22Rv1 (cell line): ENCODE measurements around the gene RNF180.

Experiments used
- H3K27ac ChIP-seq: fragments of 450-650 bp; 2 replicates; pipeline ENCODE4 v1.5.1; 2017
- ZFX ChIP-seq: fragments of 450-650 bp; IDR thresholded peaks from 2 replicates; pipeline ENCODE4 v1.6.1; 2017; ENCODE audit warnings: antibody characterized with exemption, borderline replicate concordance
- TF ChIP-seq, protein P1 (sequence below): fragments of 450-650 bp; IDR thresholded peaks from 2 replicates; pipeline ENCODE4 v1.5.1; 2017; ENCODE audit warnings: mild to moderate bottlenecking

Gene RNF180

DNA sequence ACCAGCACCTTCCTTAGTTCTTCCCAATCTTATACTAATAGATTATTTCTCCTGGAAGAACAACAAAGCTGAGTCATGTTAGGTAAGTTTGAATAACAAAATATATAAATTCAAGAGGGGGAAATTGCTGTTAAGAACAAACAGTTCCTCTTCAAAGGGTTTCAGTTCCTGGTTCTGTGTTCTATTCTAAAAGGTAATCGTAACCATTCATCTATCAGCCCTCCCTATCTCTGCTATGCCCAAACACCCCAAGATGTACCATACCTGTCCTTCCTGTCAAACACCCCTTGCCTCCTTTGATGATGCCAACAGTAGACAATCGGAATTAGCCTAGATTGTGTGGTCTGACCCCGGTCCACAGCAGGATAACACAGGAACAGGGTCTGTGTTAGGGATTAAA, 4.2 kb upstream of the RNF180 start:
- H3K27ac ChIP-seq = no peak overlapping the region
- TF ChIP-seq, protein P1, sequence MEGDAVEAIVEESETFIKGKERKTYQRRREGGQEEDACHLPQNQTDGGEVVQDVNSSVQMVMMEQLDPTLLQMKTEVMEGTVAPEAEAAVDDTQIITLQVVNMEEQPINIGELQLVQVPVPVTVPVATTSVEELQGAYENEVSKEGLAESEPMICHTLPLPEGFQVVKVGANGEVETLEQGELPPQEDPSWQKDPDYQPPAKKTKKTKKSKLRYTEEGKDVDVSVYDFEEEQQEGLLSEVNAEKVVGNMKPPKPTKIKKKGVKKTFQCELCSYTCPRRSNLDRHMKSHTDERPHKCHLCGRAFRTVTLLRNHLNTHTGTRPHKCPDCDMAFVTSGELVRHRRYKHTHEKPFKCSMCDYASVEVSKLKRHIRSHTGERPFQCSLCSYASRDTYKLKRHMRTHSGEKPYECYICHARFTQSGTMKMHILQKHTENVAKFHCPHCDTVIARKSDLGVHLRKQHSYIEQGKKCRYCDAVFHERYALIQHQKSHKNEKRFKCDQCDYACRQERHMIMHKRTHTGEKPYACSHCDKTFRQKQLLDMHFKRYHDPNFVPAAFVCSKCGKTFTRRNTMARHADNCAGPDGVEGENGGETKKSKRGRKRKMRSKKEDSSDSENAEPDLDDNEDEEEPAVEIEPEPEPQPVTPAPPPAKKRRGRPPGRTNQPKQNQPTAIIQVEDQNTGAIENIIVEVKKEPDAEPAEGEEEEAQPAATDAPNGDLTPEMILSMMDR = no peak
- TF ChIP-seq ZFX = no peak

DNA sequence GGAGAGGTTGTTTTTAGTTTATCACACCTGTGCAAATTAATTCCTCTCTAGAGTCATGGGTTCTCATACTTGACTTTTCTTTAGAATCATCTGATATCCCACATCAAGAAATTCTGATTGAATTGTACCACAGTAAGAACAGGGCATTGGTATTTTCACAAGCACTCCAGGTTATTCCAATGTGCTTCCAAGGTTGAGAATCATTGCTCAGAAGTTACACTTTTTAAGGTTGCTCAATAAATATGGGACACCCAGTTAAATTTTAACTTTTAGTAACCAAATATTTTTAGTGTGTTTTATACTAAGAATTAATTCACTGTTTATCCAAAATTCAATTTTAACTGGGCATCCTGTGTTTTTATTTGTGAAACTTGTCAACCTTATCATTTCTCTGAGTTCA, 2.5 kb upstream of the RNF180 start:
- TF ChIP-seq ZFX = no peak
- TF ChIP-seq, protein P1 = no peak
- H3K27ac ChIP-seq = no peak overlapping the region

DNA sequence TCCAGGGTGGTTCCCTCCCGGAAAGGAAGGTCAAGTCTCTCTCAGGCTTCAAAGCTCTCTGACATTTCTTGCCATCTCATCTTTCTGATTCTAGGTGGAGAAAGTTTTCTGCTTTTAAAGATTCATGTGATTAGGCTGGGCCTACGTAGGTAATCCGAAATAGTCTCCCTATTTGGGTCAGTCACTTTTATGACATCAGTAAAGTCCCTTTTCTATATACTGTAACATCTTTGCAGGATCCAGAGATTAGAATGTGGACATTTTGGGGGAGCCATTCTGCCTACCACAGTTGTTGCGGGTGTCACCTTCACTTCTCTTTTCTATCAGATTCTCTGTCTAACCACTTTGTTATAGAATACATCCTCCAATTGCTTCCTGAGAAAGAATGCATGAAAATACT, 1.9 kb upstream of the RNF180 start:
- no peak overlapping the region for H3K27ac ChIP-seq
- no peak for TF ChIP-seq ZFX
- TF ChIP-seq, protein P1 = no peak

DNA sequence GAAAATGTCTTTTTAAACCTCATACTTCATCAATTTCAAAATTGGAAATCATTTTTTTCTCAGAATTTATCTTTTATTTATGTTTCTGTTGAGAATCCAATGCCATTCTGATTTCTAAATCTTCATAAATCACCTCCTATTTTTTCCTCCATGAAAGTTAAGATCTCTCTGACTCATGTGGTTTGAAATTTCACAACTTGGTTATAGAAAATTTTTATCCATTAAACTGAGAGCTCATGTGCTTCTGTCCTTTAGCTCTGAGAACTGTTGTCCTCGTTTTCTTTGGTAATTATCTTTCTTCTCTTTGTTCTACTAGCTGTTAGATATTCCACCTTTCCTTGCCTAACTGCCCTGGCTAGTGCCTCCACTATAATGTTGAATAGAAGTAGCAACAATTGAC, 1.5 kb upstream of the RNF180 start:
- no peak for TF ChIP-seq ZFX
- TF ChIP-seq, protein P1 = no peak
- no peak overlapping the region for H3K27ac ChIP-seq

DNA sequence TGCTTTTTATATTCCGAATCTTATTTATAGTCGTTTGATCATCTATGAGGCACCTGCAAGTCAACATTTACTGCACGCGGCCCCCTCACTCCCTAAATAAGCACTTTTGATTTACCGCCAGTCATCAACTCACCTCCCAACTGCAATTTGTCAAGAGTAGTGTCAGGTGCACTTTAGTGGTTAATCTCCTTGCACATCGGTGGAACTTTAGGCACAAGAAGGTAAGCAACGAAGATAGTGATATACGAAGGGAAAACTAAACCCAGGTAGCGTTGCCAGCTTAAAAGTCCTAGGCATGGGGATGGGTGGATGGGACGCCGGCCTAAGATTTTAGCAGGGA, 513 bp upstream of the RNF180 start:
- TF ChIP-seq, protein P1 = no peak
- H3K27ac ChIP-seq = no peak overlapping the region

DNA sequence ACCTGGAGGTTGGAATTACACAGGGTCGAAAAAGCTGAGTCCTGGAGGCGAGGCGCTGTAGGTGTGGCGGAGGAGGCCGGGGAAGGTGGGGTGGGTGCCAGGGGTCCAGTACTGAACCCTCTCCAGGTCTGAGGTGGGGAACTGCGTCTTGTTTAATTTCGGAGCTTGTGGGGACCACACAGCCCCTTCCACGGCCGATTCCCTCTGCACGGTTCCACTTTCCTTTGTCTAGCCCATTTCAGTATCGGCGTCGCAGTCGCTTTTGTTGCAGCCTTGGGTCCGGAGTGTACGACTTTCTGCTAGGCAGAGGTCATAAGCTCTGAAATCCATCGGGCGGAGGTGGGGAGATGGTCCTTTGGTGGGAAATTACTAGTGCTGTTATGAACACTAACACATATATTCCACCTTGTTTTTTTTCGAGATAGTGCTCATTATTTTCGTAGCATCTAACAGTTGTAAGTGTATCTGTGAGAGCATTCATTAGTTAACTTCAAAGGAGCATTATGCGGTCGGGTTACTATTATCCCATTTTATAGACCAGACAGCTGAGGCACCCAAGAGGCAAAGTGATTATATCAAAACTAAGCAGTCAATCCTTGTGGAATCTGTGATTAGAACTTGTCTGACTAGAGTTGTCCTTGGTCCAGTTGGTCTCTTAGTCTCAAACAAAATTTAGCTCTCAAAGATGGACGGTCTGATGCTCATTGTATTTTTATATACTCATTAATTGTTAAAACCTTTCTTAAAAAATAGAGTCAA, 737 bp downstream of the RNF180 start:
- H3K27ac ChIP-seq = no peak overlapping the region

DNA sequence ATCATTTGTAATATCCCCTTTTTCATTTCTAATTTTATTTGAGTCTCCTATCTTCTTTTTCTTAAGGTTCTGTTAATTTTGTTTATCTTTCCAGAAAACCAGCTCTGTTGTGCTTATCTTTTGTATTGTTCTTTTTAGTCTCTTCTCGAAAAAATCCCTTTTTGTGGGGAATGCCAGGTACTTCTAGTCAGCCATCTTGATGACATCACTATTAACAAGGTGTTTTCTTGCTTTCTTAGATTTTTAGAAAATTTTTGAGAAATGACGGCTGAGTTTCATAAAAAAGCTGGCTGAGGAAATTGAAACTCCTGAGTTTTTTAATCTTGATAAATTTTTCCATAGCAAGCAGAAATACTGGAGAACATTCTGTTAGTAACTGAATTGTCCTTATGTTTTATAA, 10.7 kb downstream of the RNF180 start:
- no peak for TF ChIP-seq ZFX
- TF ChIP-seq, protein P1 = no peak
- no peak overlapping the region for H3K27ac ChIP-seq

More for the DNA sequence above, 737 bp downstream of the RNF180 start:
- no peak for TF ChIP-seq ZFX
- TF ChIP-seq, protein P1 = no peak
